GM12892 (cell line): ENCODE measurements around the gene LPGAT1.

Source experiments
- POLR2A ChIP-seq: IDR thresholded peaks from 2 replicates; pipeline ENCODE4 v1.6.1; 2011; ENCODE audit warnings: low read depth, low read length, control low read depth
- TAF1 ChIP-seq: IDR thresholded peaks from 2 replicates; pipeline ENCODE4 v1.6.1; 2011; ENCODE audit warnings: low read depth, mild to moderate bottlenecking, control low read depth, low read length, borderline replicate concordance

DNA sequence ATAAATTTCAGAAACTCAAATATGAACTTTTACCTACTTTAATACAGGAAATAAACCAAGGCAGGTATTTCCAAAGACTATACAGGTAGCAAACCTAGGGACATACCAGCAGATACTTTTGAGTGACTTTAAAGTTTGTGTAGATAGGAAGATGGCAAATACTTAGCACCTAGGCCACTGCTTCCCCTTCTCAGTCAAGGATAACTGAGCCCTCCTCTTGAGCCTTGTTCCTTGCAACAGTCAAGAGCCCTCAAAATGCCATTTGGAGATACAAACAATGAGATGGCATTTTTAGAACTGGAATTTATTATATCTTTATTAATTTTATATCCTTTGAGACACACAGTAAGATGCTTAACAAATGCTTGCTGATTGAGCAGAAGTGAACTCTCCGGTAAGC lies 65.9 kb downstream of the LPGAT1 start:
- TF ChIP-seq TAF1: no peak
- TF ChIP-seq POLR2A: no peak
